Endothelial cell of hepatic sinusoid (primary cell): ENCODE data around the gene PATL2.
"Not testable (repeated sequence)": the region's sequence is repeated elsewhere in the genome, so short reads cannot be mapped to it uniquely, and the experiment has no call there.

ENCODE experiments used
- in situ Hi-C: cut with HindIII; loops from 2 replicates; pipeline ENCODE4 v1.10.0; 2017; ENCODE audit warnings: low sequenced_read_pairs

PATL2 gene

DNA sequence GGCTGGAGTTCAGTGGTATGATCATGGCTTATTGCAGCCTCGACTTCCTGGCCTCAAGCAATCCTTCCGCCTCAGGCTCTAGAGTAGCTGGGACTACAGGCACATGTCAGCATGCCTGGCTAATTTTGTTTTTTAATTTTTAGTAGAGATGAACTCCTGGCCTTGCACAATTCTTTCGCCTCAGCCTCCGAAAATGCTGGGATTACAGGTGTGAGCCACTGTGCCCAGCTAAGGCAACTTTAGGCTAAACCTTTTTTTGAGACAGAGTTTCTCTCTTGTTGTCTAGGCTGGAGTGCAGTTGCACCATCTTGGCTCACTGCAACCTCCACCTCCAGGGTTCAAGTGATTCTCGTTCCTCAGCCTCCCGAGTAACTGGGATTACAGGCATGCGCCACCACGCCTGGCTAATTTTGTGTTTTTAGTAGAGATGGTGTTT, 8.9 kb upstream of the PATL2 start:
- in situ Hi-C loops, result not testable (repeated sequence)

DNA sequence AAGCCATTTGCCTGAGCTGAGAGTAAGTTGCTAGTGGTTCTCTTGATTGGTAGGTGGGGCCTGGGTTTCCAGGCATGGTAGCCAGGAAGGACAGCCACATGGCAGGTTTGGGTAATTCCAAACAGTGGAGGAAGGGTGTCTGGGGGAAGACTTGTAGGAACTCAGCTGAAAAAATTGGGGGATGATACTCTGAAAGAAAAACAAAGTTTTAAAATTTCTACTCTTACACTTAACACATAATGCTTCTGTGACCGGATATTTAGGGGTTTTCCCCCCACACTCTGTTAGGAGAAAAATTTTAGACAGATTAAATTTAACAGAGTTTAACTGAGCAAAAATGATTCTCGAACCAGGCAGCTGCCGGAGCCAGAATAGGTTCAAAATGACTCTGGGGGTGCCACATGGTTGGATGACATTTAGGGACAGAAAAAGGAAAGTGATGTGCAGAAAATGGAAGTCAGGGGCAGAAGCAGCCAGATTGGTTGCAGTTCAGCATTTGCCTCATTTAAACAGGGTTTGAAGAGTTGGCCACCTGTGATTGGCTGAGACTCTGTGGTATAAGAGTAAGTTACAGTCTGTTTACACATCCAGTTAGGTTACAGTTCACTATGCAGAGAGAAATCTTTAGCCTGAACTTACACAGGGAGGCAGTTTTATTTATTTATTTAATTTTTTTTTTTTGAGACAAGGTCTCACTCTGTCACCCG, 8.3 kb upstream of the PATL2 start:
- in situ Hi-C loops, result no loop called here

- in situ Hi-C loops, result no loop called here
Observed at GRCh38 chr15:44718927-44719292, 7.8 kb upstream of the PATL2 start.

GRCh38 chr15:44718180-44718926, 7.2 kb upstream of the PATL2 start:
- in situ Hi-C loops, result no loop called here

- in situ Hi-C loops, result no loop called here
Observed at GRCh38 chr15:44716983-44717602, 6.0 kb upstream of the PATL2 start.

DNA sequence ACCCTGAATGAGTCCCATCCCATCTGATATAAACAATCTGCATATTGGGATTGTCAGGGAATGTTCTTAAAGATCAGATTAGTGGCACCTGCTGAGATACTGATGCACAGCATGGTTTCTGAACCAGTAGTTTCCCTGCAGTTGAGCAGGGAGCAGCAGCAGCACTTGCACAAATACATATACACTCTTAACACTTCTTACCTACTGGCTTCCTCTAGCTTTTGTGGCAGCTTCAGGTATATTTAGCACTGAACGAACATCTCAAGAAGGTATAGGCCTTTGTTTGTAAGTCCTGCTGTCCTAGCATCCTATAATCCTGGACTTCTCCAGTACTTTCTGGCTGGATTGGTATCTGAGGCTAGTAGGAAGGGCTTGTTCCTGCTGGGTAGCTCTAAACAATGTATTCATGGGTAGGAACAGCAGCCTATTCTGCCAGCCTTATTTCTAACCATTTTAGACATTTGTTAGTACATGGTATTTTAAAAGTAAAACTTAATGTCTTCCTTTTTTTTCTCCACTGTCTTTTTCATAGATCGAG, 4.7 kb upstream of the PATL2 start:
- in situ Hi-C loops, result no loop called here

DNA sequence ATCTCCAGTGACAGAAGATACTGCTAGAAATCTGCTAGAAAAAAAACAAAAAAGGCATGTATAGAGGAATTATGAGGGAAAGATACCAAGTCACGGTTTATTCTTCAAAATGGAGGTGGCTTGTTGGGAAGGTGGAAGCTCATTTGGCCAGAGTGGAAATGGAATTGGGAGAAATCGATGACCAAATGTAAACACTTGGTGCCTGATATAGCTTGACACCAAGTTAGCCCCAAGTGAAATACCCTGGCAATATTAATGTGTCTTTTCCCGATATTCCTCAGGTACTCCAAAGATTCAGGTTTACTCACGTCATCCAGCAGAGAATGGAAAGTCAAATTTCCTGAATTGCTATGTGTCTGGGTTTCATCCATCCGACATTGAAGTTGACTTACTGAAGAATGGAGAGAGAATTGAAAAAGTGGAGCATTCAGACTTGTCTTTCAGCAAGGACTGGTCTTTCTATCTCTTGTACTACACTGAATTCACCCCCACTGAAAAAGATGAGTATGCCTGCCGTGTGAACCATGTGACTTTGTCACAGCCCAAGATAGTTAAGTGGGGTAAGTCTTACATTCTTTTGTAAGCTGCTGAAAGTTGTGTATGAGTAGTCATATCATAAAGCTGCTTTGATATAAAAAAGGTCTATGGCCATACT, 4.1 kb upstream of the PATL2 start:
- in situ Hi-C loops, result no loop called here

DNA sequence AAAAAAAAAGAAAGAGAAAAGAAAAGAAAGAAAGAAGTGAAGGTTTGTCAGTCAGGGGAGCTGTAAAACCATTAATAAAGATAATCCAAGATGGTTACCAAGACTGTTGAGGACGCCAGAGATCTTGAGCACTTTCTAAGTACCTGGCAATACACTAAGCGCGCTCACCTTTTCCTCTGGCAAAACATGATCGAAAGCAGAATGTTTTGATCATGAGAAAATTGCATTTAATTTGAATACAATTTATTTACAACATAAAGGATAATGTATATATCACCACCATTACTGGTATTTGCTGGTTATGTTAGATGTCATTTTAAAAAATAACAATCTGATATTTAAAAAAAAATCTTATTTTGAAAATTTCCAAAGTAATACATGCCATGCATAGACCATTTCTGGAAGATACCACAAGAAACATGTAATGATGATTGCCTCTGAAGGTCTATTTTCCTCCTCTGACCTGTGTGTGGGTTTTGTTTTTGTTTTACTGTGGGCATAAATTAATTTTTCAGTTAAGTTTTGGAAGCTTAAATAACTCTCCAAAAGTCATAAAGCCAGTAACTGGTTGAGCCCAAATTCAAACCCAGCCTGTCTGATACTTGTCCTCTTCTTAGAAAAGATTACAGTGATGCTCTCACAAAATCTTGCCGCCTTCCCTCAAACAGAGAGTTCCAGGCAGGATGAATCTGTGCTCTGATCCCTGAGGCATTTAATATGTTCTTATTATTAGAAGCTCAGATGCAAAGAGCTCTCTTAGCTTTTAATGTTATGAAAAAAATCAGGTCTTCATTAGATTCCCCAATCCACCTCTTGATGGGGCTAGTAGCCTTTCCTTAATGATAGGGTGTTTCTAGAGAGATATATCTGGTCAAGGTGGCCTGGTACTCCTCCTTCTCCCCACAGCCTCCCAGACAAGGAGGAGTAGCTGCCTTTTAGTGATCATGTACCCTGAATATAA, 2.2 kb upstream of the PATL2 start:
- in situ Hi-C loops, result no loop called here

DNA sequence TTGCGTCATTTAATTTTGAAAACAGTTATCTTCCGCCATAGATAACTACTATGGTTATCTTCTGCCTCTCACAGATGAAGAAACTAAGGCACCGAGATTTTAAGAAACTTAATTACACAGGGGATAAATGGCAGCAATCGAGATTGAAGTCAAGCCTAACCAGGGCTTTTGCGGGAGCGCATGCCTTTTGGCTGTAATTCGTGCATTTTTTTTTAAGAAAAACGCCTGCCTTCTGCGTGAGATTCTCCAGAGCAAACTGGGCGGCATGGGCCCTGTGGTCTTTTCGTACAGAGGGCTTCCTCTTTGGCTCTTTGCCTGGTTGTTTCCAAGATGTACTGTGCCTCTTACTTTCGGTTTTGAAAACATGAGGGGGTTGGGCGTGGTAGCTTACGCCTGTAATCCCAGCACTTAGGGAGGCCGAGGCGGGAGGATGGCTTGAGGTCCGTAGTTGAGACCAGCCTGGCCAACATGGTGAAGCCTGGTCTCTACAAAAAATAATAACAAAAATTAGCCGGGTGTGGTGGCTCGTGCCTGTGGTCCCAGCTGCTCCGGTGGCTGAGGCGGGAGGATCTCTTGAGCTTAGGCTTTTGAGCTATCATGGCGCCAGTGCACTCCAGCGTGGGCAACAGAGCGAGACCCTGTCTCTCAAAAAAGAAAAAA, 1.4 kb upstream of the PATL2 start:
- in situ Hi-C loops, result no loop called here

DNA sequence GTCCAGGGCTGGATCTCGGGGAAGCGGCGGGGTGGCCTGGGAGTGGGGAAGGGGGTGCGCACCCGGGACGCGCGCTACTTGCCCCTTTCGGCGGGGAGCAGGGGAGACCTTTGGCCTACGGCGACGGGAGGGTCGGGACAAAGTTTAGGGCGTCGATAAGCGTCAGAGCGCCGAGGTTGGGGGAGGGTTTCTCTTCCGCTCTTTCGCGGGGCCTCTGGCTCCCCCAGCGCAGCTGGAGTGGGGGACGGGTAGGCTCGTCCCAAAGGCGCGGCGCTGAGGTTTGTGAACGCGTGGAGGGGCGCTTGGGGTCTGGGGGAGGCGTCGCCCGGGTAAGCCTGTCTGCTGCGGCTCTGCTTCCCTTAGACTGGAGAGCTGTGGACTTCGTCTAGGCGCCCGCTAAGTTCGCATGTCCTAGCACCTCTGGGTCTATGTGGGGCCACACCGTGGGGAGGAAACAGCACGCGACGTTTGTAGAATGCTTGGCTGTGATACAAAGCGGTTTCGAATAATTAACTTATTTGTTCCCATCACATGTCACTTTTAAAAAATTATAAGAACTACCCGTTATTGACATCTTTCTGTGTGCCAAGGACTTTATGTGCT, 721 bp upstream of the PATL2 start:
- in situ Hi-C loops, result no loop called here

DNA sequence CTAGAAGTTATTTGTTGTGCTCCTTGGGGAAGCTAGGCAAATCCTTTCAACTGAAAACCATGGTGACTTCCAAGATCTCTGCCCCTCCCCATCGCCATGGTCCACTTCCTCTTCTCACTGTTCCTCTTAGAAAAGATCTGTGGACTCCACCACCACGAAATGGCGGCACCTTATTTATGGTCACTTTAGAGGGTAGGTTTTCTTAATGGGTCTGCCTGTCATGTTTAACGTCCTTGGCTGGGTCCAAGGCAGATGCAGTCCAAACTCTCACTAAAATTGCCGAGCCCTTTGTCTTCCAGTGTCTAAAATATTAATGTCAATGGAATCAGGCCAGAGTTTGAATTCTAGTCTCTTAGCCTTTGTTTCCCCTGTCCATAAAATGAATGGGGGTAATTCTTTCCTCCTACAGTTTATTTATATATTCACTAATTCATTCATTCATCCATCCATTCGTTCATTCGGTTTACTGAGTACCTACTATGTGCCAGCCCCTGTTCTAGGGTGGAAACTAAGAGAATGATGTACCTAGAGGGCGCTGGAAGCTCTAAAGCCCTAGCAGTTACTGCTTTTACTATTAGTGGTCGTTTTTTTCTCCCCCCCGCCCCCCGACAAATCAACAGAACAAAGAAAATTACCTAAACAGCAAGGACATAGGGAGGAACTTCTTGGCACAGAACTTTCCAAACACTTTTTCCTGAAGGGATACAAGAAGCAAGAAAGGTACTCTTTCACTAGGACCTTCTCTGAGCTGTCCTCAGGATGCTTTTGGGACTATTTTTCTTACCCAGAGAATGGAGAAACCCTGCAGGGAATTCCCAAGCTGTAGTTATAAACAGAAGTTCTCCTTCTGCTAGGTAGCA, 657 bp downstream of the PATL2 start:
- in situ Hi-C loops, result no loop called here

DNA sequence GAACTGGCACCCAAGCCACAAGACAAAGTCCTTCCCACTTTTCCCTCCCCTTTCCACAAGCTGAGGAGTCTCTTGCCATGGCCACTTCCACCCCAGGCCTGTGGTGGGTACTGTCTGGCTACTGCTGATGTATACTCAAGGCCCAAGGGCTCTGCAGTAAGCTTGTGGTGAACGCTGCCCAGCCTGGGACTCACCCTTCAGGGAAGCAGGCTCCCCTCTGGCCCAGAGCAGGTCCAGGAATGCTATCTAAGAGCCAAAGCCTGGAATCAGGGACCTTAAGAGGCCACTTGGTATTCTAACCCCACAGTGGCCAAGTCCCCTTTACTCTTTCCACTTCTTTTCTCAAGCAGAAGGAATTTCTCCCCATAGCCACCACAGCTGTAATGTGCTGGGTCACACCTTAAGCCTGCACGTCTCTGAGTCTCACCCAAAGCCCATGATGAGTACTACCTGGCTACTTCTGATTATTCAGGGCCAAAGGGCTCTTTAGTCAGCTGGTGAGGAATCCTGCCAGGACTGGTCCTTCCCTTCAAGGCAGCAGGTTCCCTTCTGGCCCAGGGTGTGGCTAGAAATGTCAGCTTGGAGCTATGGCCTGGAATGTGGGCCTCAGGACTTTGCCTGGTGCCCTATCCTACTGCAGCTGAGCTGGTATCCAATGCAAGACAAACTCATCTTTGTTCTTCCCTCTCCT, 4.0 kb downstream of the PATL2 start:
- in situ Hi-C loops, result no loop called here

DNA sequence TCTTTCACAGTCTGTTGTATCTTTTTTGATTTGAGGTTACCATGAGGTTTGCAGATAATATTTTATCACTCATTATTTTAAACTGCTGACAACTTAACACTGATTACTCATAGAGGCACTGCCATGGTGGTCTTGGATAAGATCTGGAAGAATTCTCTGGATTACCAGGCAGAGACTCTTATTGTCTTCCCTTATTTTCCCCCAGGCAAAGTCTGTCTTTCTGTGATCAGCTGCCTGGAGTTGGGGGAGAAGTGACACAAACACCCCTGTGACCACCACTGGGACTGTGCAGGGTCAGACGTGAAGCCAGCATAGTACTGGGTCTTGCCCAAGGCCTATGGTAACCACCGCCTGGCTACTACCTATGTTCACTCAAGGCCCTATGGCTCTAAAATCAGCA, 4.7 kb downstream of the PATL2 start:
- in situ Hi-C loops, result no loop called here

- in situ Hi-C loops, result no loop called here
Observed at GRCh38 chr15:44705986-44706385, 5.1 kb downstream of the PATL2 start.

DNA sequence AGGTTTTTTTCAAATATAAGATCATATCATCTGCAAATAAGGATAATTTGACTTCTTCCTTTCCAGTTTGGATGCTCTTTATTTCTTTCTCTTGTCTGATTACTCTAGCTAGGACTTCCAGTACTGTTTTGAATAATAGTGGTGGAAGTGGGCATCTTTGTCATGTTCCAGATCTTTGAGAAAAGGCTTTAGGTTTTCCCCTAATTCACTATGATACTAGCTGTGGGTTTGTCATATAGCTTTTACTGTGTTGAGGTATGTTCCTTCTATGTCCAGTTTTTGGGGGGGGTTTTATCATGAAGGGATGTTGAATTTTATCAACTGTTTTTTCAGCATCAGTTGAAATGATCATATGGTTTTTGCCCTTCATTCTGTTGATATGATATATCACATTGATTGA, 10.4 kb downstream of the PATL2 start:
- in situ Hi-C loops, result not testable (repeated sequence)

GRCh38 chr15:44698641-44699040, 12.5 kb downstream of the PATL2 start:
- in situ Hi-C loops, result no loop called here

GRCh38 chr15:44697014-44697413, 14.1 kb downstream of the PATL2 start:
- in situ Hi-C loops, result no loop called here

- in situ Hi-C loops, result no loop called here
Observed at GRCh38 chr15:44695294-44695693, 15.8 kb downstream of the PATL2 start.
